Measurements from ENCODE around the gene RCOR1. TPM values are rescaled to one million over a fixed set of nuclear protein-coding genes. Genes with fewer than 3 reads are reported as not detected.

The RCOR1 gene
- polyA plus RNA-seq, 1 donor (not counting 4 experiments of a cell fraction or from before 2014, with no cell fraction given), result 27.0 TPM

DNA sequence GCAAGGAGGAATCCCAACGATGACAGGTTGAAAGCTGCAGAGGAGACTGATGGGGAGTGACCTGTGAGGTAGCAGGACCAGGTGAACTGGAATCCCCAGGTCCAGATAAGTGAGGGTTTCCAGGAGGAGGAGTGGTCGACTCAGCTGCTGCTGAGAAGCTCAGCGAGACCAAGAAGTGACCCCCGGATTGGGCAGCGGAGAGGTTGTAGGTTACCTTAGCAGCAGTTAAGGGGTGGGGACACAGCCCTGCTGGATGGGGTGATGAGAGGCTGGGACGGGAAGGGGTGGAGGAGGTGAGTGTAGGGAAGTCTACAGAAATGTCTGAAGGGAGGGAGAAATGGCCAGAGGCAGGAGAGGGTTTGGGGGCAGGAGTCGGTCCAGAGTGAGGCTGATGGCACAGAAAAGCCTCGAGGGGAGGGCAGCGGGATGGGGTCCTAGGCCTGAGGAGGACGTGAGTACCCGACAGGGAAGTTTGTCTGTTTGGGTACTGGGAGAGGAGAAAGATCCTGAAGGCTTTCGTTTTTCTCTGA lies 2.6 kb upstream of the RCOR1 start:
- H3K9me3 ChIP-seq (ENCODE audit: control insufficient read depth, low read depth, low read length), result no peaks in the 10 kb centered on the region
- H3K27me3 ChIP-seq (ENCODE audit: control insufficient read depth, extremely low read depth, insufficient read depth, low read length), result no peaks in the 10 kb centered on the region
- H3K9me1 ChIP-seq (ENCODE audit: control insufficient read depth, extremely low read depth, insufficient read depth, low read length), result no peaks in the 10 kb centered on the region
- H2AFZ ChIP-seq (ENCODE audit: control insufficient read depth, low read length), result no peak overlapping the region
- H3K79me2 ChIP-seq (ENCODE audit: control insufficient read depth, insufficient read depth, low read length), result peaks cover 19% of the 10 kb centered on the region
- H3K27ac ChIP-seq (ENCODE audit: control insufficient read depth, insufficient read depth, low read length), result no peak overlapping the region
- no peak overlapping the region for H3K4me3 ChIP-seq (ENCODE audit: control insufficient read depth in 2 of 3, extremely low read depth in 1 of 3, insufficient read depth in 2 of 3, low read depth in 1 of 3, low read length in 3 of 3)
- TF ChIP-seq, protein P1, sequence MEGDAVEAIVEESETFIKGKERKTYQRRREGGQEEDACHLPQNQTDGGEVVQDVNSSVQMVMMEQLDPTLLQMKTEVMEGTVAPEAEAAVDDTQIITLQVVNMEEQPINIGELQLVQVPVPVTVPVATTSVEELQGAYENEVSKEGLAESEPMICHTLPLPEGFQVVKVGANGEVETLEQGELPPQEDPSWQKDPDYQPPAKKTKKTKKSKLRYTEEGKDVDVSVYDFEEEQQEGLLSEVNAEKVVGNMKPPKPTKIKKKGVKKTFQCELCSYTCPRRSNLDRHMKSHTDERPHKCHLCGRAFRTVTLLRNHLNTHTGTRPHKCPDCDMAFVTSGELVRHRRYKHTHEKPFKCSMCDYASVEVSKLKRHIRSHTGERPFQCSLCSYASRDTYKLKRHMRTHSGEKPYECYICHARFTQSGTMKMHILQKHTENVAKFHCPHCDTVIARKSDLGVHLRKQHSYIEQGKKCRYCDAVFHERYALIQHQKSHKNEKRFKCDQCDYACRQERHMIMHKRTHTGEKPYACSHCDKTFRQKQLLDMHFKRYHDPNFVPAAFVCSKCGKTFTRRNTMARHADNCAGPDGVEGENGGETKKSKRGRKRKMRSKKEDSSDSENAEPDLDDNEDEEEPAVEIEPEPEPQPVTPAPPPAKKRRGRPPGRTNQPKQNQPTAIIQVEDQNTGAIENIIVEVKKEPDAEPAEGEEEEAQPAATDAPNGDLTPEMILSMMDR (optimal IDR thresholded peaks at IDR 0.05 in 1 of 3, IDR thresholded peaks at IDR 0.05 in 1 of 3, conservative IDR thresholded peaks at IDR 0.05 in 1 of 3; ENCODE audit: extremely low read depth in 1 of 3, insufficient read depth in 2 of 3, low read length in 3 of 3), result no peak
- no peak for TF ChIP-seq EZH2 (IDR thresholded peaks at IDR 0.05; ENCODE audit: low read length)
- H3K9ac ChIP-seq (ENCODE audit: control insufficient read depth, extremely low read depth, insufficient read depth, low read length), result no peak overlapping the region
- peaks cover 35% of the 10 kb centered on the region for H3K4me1 ChIP-seq (ENCODE audit: control insufficient read depth, extremely low read depth, insufficient read depth, low read length)
- H3K4me2 ChIP-seq (ENCODE audit: control insufficient read depth, extremely low read depth, insufficient read depth, low read depth, low read length), result no peak overlapping the region
- no peak for DNase-seq (ENCODE audit: low read depth, low spot score)
- H3K36me3 ChIP-seq (ENCODE audit: control insufficient read depth in 2 of 2, extremely low read depth in 1 of 2, insufficient read depth in 2 of 2, low read length in 2 of 2), result no peaks in the 10 kb centered on the region
- FAIRE-seq, result no peak
- peaks cover 6% of the 10 kb centered on the region for H4K20me1 ChIP-seq (ENCODE audit: control insufficient read depth, extremely low read depth, insufficient read depth, low read length)
- dilution Hi-C loops (cut with MboI; ENCODE audit: extremely low pct_ligation_motif_present, low sequenced_read_pairs), result no loop called here

DNA sequence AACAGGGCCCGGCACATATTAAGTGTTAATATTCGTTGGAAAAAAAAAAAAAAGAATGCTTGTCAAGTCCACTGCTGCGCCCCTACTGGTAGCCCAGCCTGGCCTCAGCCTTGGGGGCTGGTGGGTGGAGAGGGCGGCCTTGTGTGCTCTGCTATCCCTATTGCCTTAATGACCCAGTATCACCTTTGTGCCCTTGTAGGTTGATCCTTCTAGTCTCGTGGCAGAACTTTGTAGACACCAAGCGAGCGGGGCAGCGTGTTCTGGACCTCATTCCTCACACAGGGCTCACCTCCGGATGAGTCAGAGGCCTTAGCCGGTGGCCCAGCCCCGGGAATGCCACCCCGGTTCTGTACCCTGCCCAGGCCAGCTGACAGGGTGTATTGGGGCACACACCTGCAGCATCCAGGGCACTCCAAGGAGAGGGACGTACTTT lies 1.8 kb upstream of the RCOR1 start:
- peaks cover 27% of the 10 kb centered on the region for H3K79me2 ChIP-seq (ENCODE audit: control insufficient read depth, insufficient read depth, low read length)
- H3K4me2 ChIP-seq (ENCODE audit: control insufficient read depth, extremely low read depth, insufficient read depth, low read depth, low read length), result peak overlapping the region; percentile 89
- H3K9ac ChIP-seq (ENCODE audit: control insufficient read depth, extremely low read depth, insufficient read depth, low read length), result peak overlapping the region; percentile 88
- peak; percentile 52 for FAIRE-seq
- H3K9me3 ChIP-seq (ENCODE audit: control insufficient read depth, low read depth, low read length), result no peaks in the 10 kb centered on the region
- H2AFZ ChIP-seq (ENCODE audit: control insufficient read depth, low read length), result no peak overlapping the region
- H3K4me3 ChIP-seq (ENCODE audit: control insufficient read depth in 2 of 3, extremely low read depth in 1 of 3, insufficient read depth in 2 of 3, low read depth in 1 of 3, low read length in 3 of 3), result peak overlapping the region; percentile 64 to 94 (median 66)
- H4K20me1 ChIP-seq (ENCODE audit: control insufficient read depth, extremely low read depth, insufficient read depth, low read length), result peaks cover 6% of the 10 kb centered on the region
- peaks cover 0 to under 1% of the 10 kb centered on the region in 2 experiments for H3K36me3 ChIP-seq (ENCODE audit: control insufficient read depth in 2 of 2, extremely low read depth in 1 of 2, insufficient read depth in 2 of 2, low read length in 2 of 2)
- H3K27ac ChIP-seq (ENCODE audit: control insufficient read depth, insufficient read depth, low read length), result peak overlapping the region; percentile 86
- dilution Hi-C loops (cut with MboI; ENCODE audit: extremely low pct_ligation_motif_present, low sequenced_read_pairs), result no loop called here
- H3K27me3 ChIP-seq (ENCODE audit: control insufficient read depth, extremely low read depth, insufficient read depth, low read length), result no peaks in the 10 kb centered on the region
- no peaks in the 10 kb centered on the region for H3K9me1 ChIP-seq (ENCODE audit: control insufficient read depth, extremely low read depth, insufficient read depth, low read length)
- H3K4me1 ChIP-seq (ENCODE audit: control insufficient read depth, extremely low read depth, insufficient read depth, low read length), result peaks cover 33% of the 10 kb centered on the region
- no peak for DNase-seq (ENCODE audit: low read depth, low spot score)
- TF ChIP-seq, protein P1 (optimal IDR thresholded peaks at IDR 0.05 in 1 of 3, IDR thresholded peaks at IDR 0.05 in 1 of 3, conservative IDR thresholded peaks at IDR 0.05 in 1 of 3; ENCODE audit: extremely low read depth in 1 of 3, insufficient read depth in 2 of 3, low read length in 3 of 3), result peak in 1 of 3 experiments; percentile 11
- no peak for TF ChIP-seq EZH2 (IDR thresholded peaks at IDR 0.05; ENCODE audit: low read length)

Measured in keratinocyte (primary cell).